Testis (tissue), 2 donors: ENCODE data around the gene TBC1D22A.

Experiments used
- POLR2A ChIP-seq: fragments of 450-650 bp; IDR thresholded peaks from one replicate; pipeline ENCODE4 v1.6.1; 2017; ENCODE audit warnings: antibody characterized with exemption, mild to moderate bottlenecking, moderate library complexity
- TF ChIP-seq, protein P1 (sequence below), 3 experiments: fragments of 450-650 bp in 2 of 3; fragments of 200-600 bp in 1 of 3; sonication (generic) in 1 of 3; IDR thresholded peaks; one replicate each; pipeline ENCODE4 v1.5.1; 2016 to 2019; ENCODE audit warnings: antibody characterized with exemption in 3 of 3, mild to moderate bottlenecking in 2 of 3, moderate library complexity in 1 of 3

DNA sequence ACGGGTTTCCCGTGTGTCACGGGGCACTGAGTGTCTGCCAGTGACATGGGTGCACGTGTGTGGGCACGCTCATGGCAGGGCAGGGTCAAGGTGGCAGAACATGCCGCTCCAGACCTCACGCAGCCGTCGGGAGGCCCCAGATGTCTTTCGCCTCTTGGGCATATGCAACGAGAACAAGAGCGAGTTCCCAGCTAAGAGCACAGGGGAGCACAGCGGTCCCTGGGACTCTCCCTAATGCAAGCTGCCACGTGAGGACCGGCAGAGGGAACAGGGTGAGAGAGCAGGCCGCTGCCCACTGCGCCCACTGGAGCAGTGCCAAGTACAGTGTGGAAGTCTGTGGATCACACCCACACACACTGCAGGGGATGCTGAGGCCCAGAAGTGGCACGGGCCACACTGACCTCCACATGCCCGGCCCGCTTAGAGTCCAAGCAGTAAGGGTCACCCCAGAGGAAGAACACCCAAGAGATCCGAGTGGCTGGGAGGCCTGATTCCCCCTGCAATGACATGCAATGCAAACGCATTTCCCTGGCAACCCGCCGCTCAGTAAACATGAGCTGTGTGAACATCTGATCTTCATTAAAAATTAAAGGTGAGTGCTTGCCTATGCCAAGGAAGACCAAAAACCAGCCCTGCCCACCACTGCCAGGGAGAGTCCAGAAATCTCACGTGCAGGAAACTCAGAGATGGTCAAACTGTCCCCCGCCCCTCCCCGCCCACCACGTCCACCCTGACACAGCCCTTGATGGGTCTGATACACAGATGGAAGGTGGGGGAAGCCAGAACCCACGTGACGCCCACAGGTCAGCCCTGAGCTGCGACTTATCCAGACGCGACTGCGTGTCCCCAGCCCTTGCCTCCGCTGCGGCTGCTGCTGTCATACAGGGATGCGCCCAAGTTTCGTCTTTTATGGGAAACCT, 36.1 kb upstream of the TBC1D22A start:
- TF ChIP-seq POLR2A = no peak
- TF ChIP-seq, protein P1, sequence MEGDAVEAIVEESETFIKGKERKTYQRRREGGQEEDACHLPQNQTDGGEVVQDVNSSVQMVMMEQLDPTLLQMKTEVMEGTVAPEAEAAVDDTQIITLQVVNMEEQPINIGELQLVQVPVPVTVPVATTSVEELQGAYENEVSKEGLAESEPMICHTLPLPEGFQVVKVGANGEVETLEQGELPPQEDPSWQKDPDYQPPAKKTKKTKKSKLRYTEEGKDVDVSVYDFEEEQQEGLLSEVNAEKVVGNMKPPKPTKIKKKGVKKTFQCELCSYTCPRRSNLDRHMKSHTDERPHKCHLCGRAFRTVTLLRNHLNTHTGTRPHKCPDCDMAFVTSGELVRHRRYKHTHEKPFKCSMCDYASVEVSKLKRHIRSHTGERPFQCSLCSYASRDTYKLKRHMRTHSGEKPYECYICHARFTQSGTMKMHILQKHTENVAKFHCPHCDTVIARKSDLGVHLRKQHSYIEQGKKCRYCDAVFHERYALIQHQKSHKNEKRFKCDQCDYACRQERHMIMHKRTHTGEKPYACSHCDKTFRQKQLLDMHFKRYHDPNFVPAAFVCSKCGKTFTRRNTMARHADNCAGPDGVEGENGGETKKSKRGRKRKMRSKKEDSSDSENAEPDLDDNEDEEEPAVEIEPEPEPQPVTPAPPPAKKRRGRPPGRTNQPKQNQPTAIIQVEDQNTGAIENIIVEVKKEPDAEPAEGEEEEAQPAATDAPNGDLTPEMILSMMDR (IDR thresholded peaks at IDR 0.05) = no peak
